ENCODE results near the gene JPH3.

GRCh38 chr16:87741700-87742415 lies 139.6 kb downstream of the JPH3 start:
- TF ChIP-seq HMGXB4 (CRISPR knock-in tag; IDR thresholded peaks at IDR 0.05; ENCODE audit: borderline replicate concordance) (no peak), PBX3 (IDR thresholded peaks at IDR 0.05) (no peak), CBX8 (IDR thresholded peaks at IDR 0.05) (no peak), CTCF (IDR thresholded peaks at IDR 0.05) (no peak), POLR2A (IDR thresholded peaks at IDR 0.05; ENCODE audit: low read length) (no peak), CEBPB (IDR thresholded peaks at IDR 0.05) (no peak), GATA3 (IDR thresholded peaks at IDR 0.05; ENCODE audit: borderline replicate concordance) (no peak), ESRRA (IDR thresholded peaks at IDR 0.05; ENCODE audit: borderline replicate concordance, low read length) (no peak), SREBF2 (IDR thresholded peaks at IDR 0.05) (no peak), REST (IDR thresholded peaks at IDR 0.05) (no peak)
- TF ChIP-seq, protein P1, sequence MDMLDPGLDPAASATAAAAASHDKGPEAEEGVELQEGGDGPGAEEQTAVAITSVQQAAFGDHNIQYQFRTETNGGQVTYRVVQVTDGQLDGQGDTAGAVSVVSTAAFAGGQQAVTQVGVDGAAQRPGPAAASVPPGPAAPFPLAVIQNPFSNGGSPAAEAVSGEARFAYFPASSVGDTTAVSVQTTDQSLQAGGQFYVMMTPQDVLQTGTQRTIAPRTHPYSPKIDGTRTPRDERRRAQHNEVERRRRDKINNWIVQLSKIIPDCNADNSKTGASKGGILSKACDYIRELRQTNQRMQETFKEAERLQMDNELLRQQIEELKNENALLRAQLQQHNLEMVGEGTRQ (IDR thresholded peaks at IDR 0.05), result no peak
